K562 (cell line): ENCODE data around the gene LIX1. TPM values are rescaled to one million over a fixed set of nuclear protein-coding genes. Genes with fewer than 3 reads are reported as not detected.

Experiments
- AFF1 ChIP-seq, 2 experiments: fragments of 450-650 bp; IDR thresholded peaks; 2 replicates each; pipeline ENCODE4 v1.6.1; 2018; ENCODE audit warnings: mild to moderate bottlenecking in 2 of 2, low read depth in 1 of 2; ENCODE audit not compliant: partially characterized antibody in 2 of 2
- BRCA1 ChIP-seq, 2 experiments: fragments of 450-650 bp in 1 of 2; sonication (generic) in 1 of 2; formaldehyde crosslinking in 1 of 2; IDR thresholded peaks; 2 replicates each; pipeline versions ENCODE4 v1.5.0 to v1.6.1; 2017 to 2020; ENCODE audit warnings: mild to moderate bottlenecking in 1 of 2, missing genetic modification reagents in 1 of 2
- CBX8 ChIP-seq: fragments of 200-600 bp; sonication (generic); IDR thresholded peaks from 2 replicates; pipeline ENCODE4 v1.6.1; 2012; ENCODE audit warnings: borderline replicate concordance, mixed run types, low read depth, mild to moderate bottlenecking, moderate library complexity, mixed read lengths, low read length, control low read depth, inconsistent platforms; ENCODE audit not compliant: poor library complexity, severe bottlenecking; ENCODE audit errors: extremely low read depth
- GATAD2B ChIP-seq: fragments of 450-650 bp; IDR thresholded peaks from 2 replicates; pipeline ENCODE4 v1.6.1; 2017; ENCODE audit warnings: mild to moderate bottlenecking, borderline replicate concordance
- HSF4 ChIP-seq: fragments of 250-450 bp; sonication (Bioruptor Pico); IDR thresholded peaks from 2 replicates; pipeline ENCODE4 v2.1.2; 2022; ENCODE audit warnings: mild to moderate bottlenecking, moderate library complexity, borderline replicate concordance
- NFYB ChIP-seq: IDR thresholded peaks from 2 replicates; pipeline ENCODE4 v1.6.1; 2011; ENCODE audit warnings: mild to moderate bottlenecking, moderate library complexity; ENCODE audit not compliant: insufficient read length; ENCODE audit errors: extremely low read depth
- NR2F6 ChIP-seq: fragments of 450-650 bp; formaldehyde crosslinking; IDR thresholded peaks from 2 replicates; pipeline ENCODE4 v1.4.0; 2020; ENCODE audit warnings: mild to moderate bottlenecking
- POLR2AphosphoS5 ChIP-seq: IDR thresholded peaks from 2 replicates; pipeline ENCODE4 v1.6.1; 2011; ENCODE audit warnings: mild to moderate bottlenecking, low read depth, low read length, moderate library complexity; ENCODE audit not compliant: control insufficient read depth, insufficient read depth
- PYGO2 ChIP-seq: fragments of 450-650 bp; IDR thresholded peaks from 2 replicates; pipeline ENCODE4 v1.6.1; 2016; ENCODE audit warnings: mild to moderate bottlenecking, missing genetic modification characterization, moderate library complexity, missing compliant biosample characterization
- RAD51 ChIP-seq: fragments of 450-650 bp; IDR thresholded peaks from 2 replicates; pipeline ENCODE4 v1.7.1; 2016; ENCODE audit warnings: low read depth, mild to moderate bottlenecking, borderline replicate concordance
- SLC30A9 ChIP-seq: fragments of 250-450 bp; sonication (Bioruptor Pico); IDR thresholded peaks from 2 replicates; pipeline ENCODE4 v1.8.0; 2022; ENCODE audit warnings: mild to moderate bottlenecking, moderate library complexity
- STAG1 ChIP-seq: sonication (generic); formaldehyde crosslinking; IDR thresholded peaks from 2 replicates; pipeline ENCODE4 v1.5.0; 2020; ENCODE audit warnings: missing genetic modification reagents, borderline replicate concordance
- TOE1 ChIP-seq, 2 experiments: fragments of 450-650 bp in 1 of 2; sonication (generic) in 1 of 2; formaldehyde crosslinking in 1 of 2; IDR thresholded peaks; 2 replicates each; pipeline versions ENCODE4 v1.7.1 to v1.8.0; 2016 to 2022; ENCODE audit warnings: borderline replicate concordance in 2 of 2, mild to moderate bottlenecking in 2 of 2, antibody characterized with exemption in 1 of 2, inconsistent platforms in 1 of 2, low read depth in 1 of 2, missing genetic modification reagents in 1 of 2, moderate library complexity in 1 of 2
- ZNF436 ChIP-seq: fragments of 250-450, 450-650 bp; sonication (Bioruptor Pico); formaldehyde crosslinking; IDR thresholded peaks from 2 replicates; pipeline ENCODE4 v1.7.0; 2020; ENCODE audit warnings: mild to moderate bottlenecking
- ZNF766 ChIP-seq: fragments of 200-800 bp; sonication (Bioruptor generic); conservative IDR thresholded peaks from 2 replicates; pipeline ENCODE4 v1.6.1; 2016; ENCODE audit warnings: missing genetic modification characterization, missing compliant biosample characterization
- polyA plus RNA-seq, 8 experiments: library from polyadenylated mRNA; depleted of rRNA in 4 of 8; stranded (reverse) in 5 of 8; unstranded in 3 of 8; fragments of >200 nt; fragmentation: Nextera tagmentation in 2 of 8; fragmentation: Illumina TruSeq in 1 of 8; extraction: Ambion mirVana in 2 of 8; extraction: Trizol in 1 of 8; gene quantifications; 2 replicates each; pipeline versions ENCODE4 v1.2.1 to v1.2.3, GENCODE V29; 2011 to 2014; ENCODE audit warnings: inconsistent platforms in 1 of 8, missing spikeins in 1 of 8
- total RNA-seq, 7 experiments: library from RNA; depleted of rRNA in 6 of 7; stranded (reverse); fragments of >200 nt in 6 of 7; fragmentation: Illumina TruSeq in 2 of 7; extraction: Trizol in 2 of 7; gene quantifications; 2 replicates each; pipeline versions ENCODE4 v1.2.1 to v1.2.3, GENCODE V29; 2011 to 2021; ENCODE audit warnings: low replicate concordance in 1 of 7
- TF ChIP-seq, protein P1 (sequence below): fragments of 200-800 bp; sonication (Bioruptor generic); IDR thresholded peaks from 2 replicates; pipeline ENCODE4 v1.6.1; 2016; ENCODE audit warnings: missing genetic modification characterization, missing compliant biosample characterization

LIX1 gene
- total and polyA plus RNA-seq, 9 of the 15 experiments (the other 6 are each of a cell fraction or from before 2014, with no cell fraction given) = 0.01 to 0.18 TPM; not detected in 7

DNA sequence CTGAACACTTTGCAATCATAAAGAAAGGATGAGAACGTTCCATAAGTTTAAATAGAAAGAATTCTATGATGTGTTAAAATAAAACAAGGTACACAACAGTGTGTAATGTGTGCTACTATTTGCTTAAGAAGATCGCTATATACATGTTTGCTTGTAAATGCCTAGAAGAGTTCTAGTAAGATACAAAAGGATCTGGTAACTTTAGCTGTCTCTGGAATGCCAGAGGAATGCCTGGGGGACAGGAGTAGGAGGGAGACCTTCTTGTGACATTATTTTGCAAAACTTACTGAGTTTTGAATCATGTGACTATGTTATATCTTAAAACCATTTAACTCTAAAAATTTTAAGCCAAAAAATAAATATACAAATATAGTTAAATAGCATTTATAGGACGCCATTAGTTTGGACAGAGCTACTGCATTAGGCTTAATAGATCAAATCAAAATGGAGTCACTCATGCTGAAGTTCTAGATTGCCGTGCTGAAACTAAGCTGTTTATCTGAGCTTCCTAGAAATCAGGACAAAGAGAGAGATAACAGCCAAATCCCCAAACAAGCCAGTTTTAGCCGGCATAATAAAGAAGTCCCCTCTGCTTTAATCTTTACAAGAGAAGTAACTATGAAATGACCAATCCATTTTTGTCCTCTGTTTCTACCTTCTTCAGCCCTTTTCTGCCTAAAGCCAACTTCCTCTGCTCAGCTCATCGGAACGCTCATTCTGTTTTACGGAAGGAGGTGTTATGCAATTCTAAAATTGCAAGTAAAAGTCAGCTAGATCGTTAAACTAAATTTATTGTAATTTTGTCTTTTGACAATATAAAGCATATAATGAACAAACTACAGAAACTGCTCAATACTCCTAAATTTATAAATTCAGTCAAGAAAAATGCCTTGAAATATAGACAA, 44.8 kb downstream of the LIX1 start (continued):
- TF ChIP-seq BRCA1 (IDR thresholded peaks at IDR 0.05) (no peak), BRCA1 (CRISPR knock-in tag; IDR thresholded peaks at IDR 0.05) (no peak), CBX8 (no peak), PYGO2 (tag) (no peak), STAG1 (CRISPR knock-in tag) (no peak), TOE1 (IDR thresholded peaks at IDR 0.05; ENCODE audit: borderline replicate concordance) (no peak), TOE1 (CRISPR knock-in tag; IDR thresholded peaks at IDR 0.05; ENCODE audit: borderline replicate concordance, low read depth) (no peak), AFF1 (IDR thresholded peaks at IDR 0.05; ENCODE audit: low read depth in 1 of 2, partially characterized antibody in 2 of 2) (no peak), POLR2AphosphoS5 (no peak), NFYB (no peak), ZNF766 (CRISPR knock-in tag) (peak; percentile 42; the same call in 1 of the 2 replicates), ZNF436 (CRISPR knock-in tag) (no peak), NR2F6 (CRISPR knock-in tag) (no peak), SLC30A9 (CRISPR knock-in tag) (no peak), GATAD2B (no peak), RAD51 (no peak), HSF4 (CRISPR knock-in tag) (no peak)
- TF ChIP-seq, protein P1, sequence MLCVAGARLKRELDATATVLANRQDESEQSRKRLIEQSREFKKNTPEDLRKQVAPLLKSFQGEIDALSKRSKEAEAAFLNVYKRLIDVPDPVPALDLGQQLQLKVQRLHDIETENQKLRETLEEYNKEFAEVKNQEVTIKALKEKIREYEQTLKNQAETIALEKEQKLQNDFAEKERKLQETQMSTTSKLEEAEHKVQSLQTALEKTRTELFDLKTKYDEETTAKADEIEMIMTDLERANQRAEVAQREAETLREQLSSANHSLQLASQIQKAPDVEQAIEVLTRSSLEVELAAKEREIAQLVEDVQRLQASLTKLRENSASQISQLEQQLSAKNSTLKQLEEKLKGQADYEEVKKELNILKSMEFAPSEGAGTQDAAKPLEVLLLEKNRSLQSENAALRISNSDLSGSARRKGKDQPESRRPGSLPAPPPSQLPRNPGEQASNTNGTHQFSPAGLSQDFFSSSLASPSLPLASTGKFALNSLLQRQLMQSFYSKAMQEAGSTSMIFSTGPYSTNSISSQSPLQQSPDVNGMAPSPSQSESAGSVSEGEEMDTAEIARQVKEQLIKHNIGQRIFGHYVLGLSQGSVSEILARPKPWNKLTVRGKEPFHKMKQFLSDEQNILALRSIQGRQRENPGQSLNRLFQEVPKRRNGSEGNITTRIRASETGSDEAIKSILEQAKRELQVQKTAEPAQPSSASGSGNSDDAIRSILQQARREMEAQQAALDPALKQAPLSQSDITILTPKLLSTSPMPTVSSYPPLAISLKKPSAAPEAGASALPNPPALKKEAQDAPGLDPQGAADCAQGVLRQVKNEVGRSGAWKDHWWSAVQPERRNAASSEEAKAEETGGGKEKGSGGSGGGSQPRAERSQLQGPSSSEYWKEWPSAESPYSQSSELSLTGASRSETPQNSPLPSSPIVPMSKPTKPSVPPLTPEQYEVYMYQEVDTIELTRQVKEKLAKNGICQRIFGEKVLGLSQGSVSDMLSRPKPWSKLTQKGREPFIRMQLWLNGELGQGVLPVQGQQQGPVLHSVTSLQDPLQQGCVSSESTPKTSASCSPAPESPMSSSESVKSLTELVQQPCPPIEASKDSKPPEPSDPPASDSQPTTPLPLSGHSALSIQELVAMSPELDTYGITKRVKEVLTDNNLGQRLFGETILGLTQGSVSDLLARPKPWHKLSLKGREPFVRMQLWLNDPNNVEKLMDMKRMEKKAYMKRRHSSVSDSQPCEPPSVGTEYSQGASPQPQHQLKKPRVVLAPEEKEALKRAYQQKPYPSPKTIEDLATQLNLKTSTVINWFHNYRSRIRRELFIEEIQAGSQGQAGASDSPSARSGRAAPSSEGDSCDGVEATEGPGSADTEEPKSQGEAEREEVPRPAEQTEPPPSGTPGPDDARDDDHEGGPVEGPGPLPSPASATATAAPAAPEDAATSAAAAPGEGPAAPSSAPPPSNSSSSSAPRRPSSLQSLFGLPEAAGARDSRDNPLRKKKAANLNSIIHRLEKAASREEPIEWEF (CRISPR knock-in tag) = 0 out of 2 replicates have a peak, but pooled peaks have one; percentile 36
